Measurements from ENCODE around the gene SCAF4. TPM values are rescaled to one million over a fixed set of nuclear protein-coding genes. Genes with fewer than 3 reads are reported as not detected.

SCAF4 gene
- total RNA-seq, 1 donor from 2014 or later = 51.9 TPM

DNA sequence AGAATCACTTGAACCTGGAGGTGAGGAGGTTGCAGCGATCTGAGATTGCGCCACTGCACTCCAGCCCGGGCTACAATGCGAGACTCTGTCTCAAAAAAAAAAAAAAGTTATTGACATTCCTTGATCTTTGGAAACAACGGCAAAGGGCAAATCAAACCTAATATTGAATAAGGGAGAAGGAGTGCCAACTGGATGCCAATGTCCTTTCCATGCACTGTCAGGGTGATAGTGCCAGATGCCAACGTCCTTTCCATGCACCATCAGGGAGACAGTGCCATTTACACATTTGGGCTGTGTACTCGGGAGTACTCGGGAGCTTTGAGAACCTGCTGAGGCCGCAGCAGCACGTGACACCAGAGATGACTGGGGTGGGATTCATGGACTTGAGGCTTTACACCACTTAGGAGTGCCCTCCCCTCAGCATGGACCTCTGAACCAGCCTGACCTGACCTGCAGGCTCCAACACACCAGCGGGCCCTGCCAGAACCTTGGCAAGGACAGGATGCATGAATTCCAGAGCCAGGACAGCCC, 106.9 kb downstream of the SCAF4 start:
- peaks cover 2% of the 10 kb centered on the region for H3K27me3 Mint-ChIP-seq (ENCODE audit: unreplicated experiment)
- TF ChIP-seq, protein P1, sequence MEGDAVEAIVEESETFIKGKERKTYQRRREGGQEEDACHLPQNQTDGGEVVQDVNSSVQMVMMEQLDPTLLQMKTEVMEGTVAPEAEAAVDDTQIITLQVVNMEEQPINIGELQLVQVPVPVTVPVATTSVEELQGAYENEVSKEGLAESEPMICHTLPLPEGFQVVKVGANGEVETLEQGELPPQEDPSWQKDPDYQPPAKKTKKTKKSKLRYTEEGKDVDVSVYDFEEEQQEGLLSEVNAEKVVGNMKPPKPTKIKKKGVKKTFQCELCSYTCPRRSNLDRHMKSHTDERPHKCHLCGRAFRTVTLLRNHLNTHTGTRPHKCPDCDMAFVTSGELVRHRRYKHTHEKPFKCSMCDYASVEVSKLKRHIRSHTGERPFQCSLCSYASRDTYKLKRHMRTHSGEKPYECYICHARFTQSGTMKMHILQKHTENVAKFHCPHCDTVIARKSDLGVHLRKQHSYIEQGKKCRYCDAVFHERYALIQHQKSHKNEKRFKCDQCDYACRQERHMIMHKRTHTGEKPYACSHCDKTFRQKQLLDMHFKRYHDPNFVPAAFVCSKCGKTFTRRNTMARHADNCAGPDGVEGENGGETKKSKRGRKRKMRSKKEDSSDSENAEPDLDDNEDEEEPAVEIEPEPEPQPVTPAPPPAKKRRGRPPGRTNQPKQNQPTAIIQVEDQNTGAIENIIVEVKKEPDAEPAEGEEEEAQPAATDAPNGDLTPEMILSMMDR (IDR thresholded peaks at IDR 0.05; ENCODE audit: partially characterized antibody, unreplicated experiment) = no peak
- no peak overlapping the region for H3K4me3 Mint-ChIP-seq (ENCODE audit: unreplicated experiment)
- H3K27ac Mint-ChIP-seq (ENCODE audit: unreplicated experiment) = no peak overlapping the region
- H3K36me3 Mint-ChIP-seq (ENCODE audit: unreplicated experiment) = no peaks in the 10 kb centered on the region
- H3K4me1 Mint-ChIP-seq (ENCODE audit: low read depth, unreplicated experiment) = no peaks in the 10 kb centered on the region
- H3K9me3 Mint-ChIP-seq (ENCODE audit: unreplicated experiment) = peaks cover 2% of the 10 kb centered on the region
- no peak for DNase-seq

DNA sequence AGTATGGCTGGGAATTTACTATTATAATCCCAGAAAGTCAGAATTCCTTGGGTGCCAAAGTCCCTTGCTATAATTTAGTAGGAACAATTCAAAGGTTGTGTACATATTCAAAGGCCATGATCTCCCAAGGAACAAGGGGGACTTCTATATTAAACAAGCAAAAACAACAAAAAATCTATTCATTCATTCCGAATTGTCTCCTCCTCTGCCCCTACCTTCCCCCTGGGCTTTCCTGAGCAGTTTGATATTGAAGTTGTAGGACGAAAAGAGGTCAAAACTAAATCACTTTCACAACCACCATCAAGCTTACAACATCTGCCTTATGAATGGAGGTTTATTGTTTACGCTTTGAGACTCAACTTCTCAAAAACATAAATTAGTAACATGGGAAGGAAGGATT, 107.7 kb downstream of the SCAF4 start:
- Mint-ChIP-seq H3K4me1 (ENCODE audit: low read depth, unreplicated experiment) (no peaks in the 10 kb centered on the region), H3K27me3 (ENCODE audit: unreplicated experiment) (peaks cover 2% of the 10 kb centered on the region), H3K27ac (ENCODE audit: unreplicated experiment) (no peak overlapping the region), H3K36me3 (ENCODE audit: unreplicated experiment) (no peaks in the 10 kb centered on the region), H3K4me3 (ENCODE audit: unreplicated experiment) (no peak overlapping the region), H3K9me3 (ENCODE audit: unreplicated experiment) (peaks cover 2% of the 10 kb centered on the region)
- TF ChIP-seq, protein P1 (IDR thresholded peaks at IDR 0.05; ENCODE audit: partially characterized antibody, unreplicated experiment) = no peak
- DNase-seq = no peak

DNA sequence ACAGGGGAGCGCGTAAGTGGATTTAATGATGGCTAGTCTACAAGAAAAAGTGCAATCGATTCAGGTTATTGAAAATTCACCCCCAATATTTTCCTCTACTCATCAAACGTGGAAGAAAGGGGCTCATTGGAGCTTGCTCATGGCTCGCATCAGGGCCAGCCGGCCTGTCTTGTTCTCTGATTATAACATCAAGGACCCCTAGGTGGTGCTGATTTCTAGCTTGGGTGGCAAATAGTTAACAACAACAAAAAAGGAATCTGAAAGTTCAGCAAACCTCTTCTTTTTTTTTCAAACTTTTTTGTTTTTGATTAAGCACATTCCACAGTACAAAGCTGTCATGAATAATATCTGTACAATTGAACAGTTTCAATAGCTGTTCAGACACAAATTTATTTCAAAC, 108.3 kb downstream of the SCAF4 start:
- H3K4me3 Mint-ChIP-seq (ENCODE audit: unreplicated experiment) = no peak overlapping the region

DNA sequence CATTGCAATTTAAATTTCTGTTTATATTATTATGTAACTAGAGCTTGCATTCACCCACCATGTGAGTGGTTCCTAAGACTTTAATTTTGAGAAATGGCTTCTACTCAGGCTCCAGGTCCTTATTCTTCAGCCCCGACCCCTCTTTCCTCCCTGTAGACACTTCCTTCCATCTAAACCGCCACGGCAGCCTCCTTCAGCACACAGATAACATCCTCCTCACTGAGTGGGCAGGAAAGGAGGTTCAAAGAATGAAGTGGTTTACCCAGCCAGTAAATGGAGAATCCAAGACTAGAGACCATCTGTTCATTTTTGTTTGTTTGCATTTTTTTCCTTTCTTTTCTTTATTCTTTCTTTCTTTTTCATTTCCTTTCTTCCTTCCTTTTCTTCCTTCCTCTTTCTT, 109.5 kb downstream of the SCAF4 start:
- Mint-ChIP-seq H3K36me3 (ENCODE audit: unreplicated experiment) (no peaks in the 10 kb centered on the region), H3K27ac (ENCODE audit: unreplicated experiment) (no peak overlapping the region), H3K4me1 (ENCODE audit: low read depth, unreplicated experiment) (no peaks in the 10 kb centered on the region), H3K27me3 (ENCODE audit: unreplicated experiment) (peaks cover 2% of the 10 kb centered on the region), H3K9me3 (ENCODE audit: unreplicated experiment) (peaks cover 4% of the 10 kb centered on the region), H3K4me3 (ENCODE audit: unreplicated experiment) (no peak overlapping the region)
- TF ChIP-seq, protein P1 (IDR thresholded peaks at IDR 0.05; ENCODE audit: partially characterized antibody, unreplicated experiment) = no peak
- DNase-seq = no peak

More for the DNA sequence above, 108.3 kb downstream of the SCAF4 start:
- Mint-ChIP-seq H3K27me3 (ENCODE audit: unreplicated experiment) (peaks cover 2% of the 10 kb centered on the region), H3K36me3 (ENCODE audit: unreplicated experiment) (no peaks in the 10 kb centered on the region), H3K4me1 (ENCODE audit: low read depth, unreplicated experiment) (no peaks in the 10 kb centered on the region), H3K27ac (ENCODE audit: unreplicated experiment) (no peak overlapping the region), H3K9me3 (ENCODE audit: unreplicated experiment) (peaks cover 2% of the 10 kb centered on the region)
- no peak for DNase-seq
- TF ChIP-seq, protein P1 (IDR thresholded peaks at IDR 0.05; ENCODE audit: partially characterized antibody, unreplicated experiment) = no peak

Other genes starting within 250 kb of the SCAF4 start
- gene SOD1, start 72.4 kb downstream of the SCAF4 start, total RNA-seq (ENCODE audit: unreplicated experiment) = 93.7 TPM
- gene HUNK, start 140.9 kb upstream of the SCAF4 start, total RNA-seq (ENCODE audit: unreplicated experiment) = 12.2 TPM

Measured in glutamatergic neuron (in vitro differentiated cells).